ENCODE data around the gene TMEM132A. TPM values are rescaled to one million over a fixed set of nuclear protein-coding genes. Genes with fewer than 3 reads are reported as not detected.
"Not testable (repeated sequence)": the region's sequence is repeated elsewhere in the genome, so short reads cannot be mapped to it uniquely, and the experiment has no call there.

TMEM132A gene
- total RNA-seq, 1 donor from 2014 or later = 164 TPM

DNA sequence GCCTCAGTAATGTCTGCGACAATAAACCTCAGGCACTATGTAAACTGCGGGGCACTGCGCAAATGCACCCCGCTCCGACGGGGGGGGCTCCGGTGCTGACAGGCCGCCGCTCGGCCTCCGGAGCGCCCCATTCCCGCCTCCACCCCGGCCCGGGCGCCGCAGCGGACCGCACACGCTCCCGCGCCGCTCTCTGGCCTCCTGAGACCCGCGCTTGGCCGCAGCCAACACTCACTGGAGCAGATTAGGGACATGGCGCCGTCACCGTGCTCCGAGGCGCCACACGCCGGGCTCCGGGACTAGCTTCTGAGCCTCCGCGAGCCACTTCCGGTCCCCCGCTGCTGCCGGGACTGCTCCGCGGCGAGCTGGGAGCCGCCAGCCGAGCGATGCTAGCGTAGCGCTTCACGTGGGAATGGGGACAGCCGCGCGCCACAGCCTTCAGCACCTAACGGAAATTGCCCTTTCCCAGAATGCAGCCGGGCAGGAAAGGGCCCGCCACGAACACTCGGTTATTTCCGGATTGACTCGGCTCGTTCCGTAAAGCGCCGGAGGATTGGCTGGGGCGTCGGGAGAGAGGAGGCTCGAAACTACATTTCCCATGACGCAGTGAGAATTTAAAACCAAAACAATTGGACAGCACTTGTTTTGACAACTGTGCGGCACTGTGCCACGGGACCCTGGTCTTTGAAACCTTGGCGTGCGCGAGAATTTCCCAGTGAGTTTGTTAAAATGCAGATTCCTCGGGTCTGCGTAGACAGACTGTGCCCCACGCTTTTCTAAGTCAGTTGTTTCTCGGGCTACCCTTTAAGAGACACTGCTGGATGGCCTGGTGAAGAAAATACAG is 17.9 kb upstream of the TMEM132A start, which contains the start of gene PRPF19:
TSS of gene PRPF19 (minus strand) at position 454 of the 841 bp plus-strand sequence. CDS start at position 251, 203 bp downstream.
- TF ChIP-seq CTCF (IDR thresholded peaks at IDR 0.05; ENCODE audit: unreplicated experiment) = no peak
- Mint-ChIP-seq H3K4me3 (ENCODE audit: unreplicated experiment) (peak within 1 kb of the TSS; percentile 89), H3K4me1 (ENCODE audit: unreplicated experiment) (peaks cover 42% of the 10 kb centered on the region), H3K36me3 (ENCODE audit: low read depth, unreplicated experiment) (peaks cover 19% of the 10 kb centered on the region), H3K27ac (ENCODE audit: unreplicated experiment) (peak within 1 kb of the TSS; percentile 92), H3K27me3 (ENCODE audit: unreplicated experiment) (peaks cover 6% of the 10 kb centered on the region), H3K9me3 (ENCODE audit: unreplicated experiment) (no peaks in the 10 kb centered on the region)
- DNase-seq (ENCODE audit: low spot score) = peak; percentile 99

DNA sequence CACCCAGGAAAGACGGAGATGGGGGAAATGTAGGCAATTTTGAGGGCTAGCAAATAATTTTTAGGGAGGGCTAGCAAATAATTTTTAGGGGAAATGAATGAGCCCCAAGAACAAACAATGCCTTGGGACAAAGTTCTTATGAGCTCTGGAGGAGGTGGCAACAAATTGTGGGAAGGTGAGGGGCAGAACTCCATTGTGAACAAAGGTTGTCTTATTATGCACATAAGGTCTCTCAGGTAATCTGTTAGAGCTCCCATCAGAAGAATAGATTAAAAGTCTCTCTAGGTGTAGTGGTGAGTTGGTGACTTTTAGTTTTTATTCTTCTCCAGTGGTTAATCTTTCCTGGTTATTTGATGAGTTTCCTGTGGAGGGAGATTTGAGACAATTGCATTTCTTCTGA is 15.5 kb upstream of the TMEM132A start:
- Mint-ChIP-seq H3K4me3 (ENCODE audit: unreplicated experiment) (no peak overlapping the region), H3K27me3 (ENCODE audit: unreplicated experiment) (peaks cover 10% of the 10 kb centered on the region), H3K9me3 (ENCODE audit: unreplicated experiment) (no peaks in the 10 kb centered on the region), H3K27ac (ENCODE audit: unreplicated experiment) (no peak overlapping the region), H3K36me3 (ENCODE audit: low read depth, unreplicated experiment) (peaks cover 9% of the 10 kb centered on the region), H3K4me1 (ENCODE audit: unreplicated experiment) (peaks cover 65% of the 10 kb centered on the region)
- no peak for DNase-seq (ENCODE audit: low spot score)
- TF ChIP-seq CTCF (IDR thresholded peaks at IDR 0.05; ENCODE audit: unreplicated experiment) = no peak

- not testable (repeated sequence) for H3K4me3 Mint-ChIP-seq (ENCODE audit: unreplicated experiment); DNase-seq (ENCODE audit: low spot score); H3K27ac Mint-ChIP-seq (ENCODE audit: unreplicated experiment); H3K36me3 Mint-ChIP-seq (ENCODE audit: low read depth, unreplicated experiment); H3K9me3 Mint-ChIP-seq (ENCODE audit: unreplicated experiment)
- H3K4me1 Mint-ChIP-seq (ENCODE audit: unreplicated experiment) = peaks cover 60% of the 10 kb centered on the region
- peaks cover 13% of the 10 kb centered on the region for H3K27me3 Mint-ChIP-seq (ENCODE audit: unreplicated experiment)
Observed at GRCh38 chr11:60909680-60910280, 14.5 kb upstream of the TMEM132A start.

- peaks cover 9% of the 10 kb centered on the region for H3K36me3 Mint-ChIP-seq (ENCODE audit: low read depth, unreplicated experiment)
- DNase-seq (ENCODE audit: low spot score) = no peak
- H3K4me3 Mint-ChIP-seq (ENCODE audit: unreplicated experiment) = no peak overlapping the region
- peak overlapping the region; percentile 98 for H3K27ac Mint-ChIP-seq (ENCODE audit: unreplicated experiment)
- peaks cover 17% of the 10 kb centered on the region for H3K27me3 Mint-ChIP-seq (ENCODE audit: unreplicated experiment)
- H3K4me1 Mint-ChIP-seq (ENCODE audit: unreplicated experiment) = peaks cover 61% of the 10 kb centered on the region
- TF ChIP-seq CTCF (IDR thresholded peaks at IDR 0.05; ENCODE audit: unreplicated experiment) = no peak
- H3K9me3 Mint-ChIP-seq (ENCODE audit: unreplicated experiment) = no peaks in the 10 kb centered on the region
Observed at GRCh38 chr11:60910281-60910687, 14.0 kb upstream of the TMEM132A start.

- H3K27ac Mint-ChIP-seq (ENCODE audit: unreplicated experiment) = peak overlapping the region; percentile 98
- H3K36me3 Mint-ChIP-seq (ENCODE audit: low read depth, unreplicated experiment) = peaks cover 9% of the 10 kb centered on the region
Observed at GRCh38 chr11:60910711-60911380, 13.4 kb upstream of the TMEM132A start.

More at GRCh38 chr11:60910711-60911380, 13.4 kb upstream of the TMEM132A start:
- peak; percentile 36 for DNase-seq (ENCODE audit: low spot score)
- Mint-ChIP-seq H3K9me3 (ENCODE audit: unreplicated experiment) (no peaks in the 10 kb centered on the region), H3K4me1 (ENCODE audit: unreplicated experiment) (peaks cover 63% of the 10 kb centered on the region), H3K4me3 (ENCODE audit: unreplicated experiment) (peak overlapping the region; percentile 72), H3K27me3 (ENCODE audit: unreplicated experiment) (peaks cover 17% of the 10 kb centered on the region)
- no peak for TF ChIP-seq CTCF (IDR thresholded peaks at IDR 0.05; ENCODE audit: unreplicated experiment)

Data from endothelial cell (in vitro differentiated cells).